D721Med (cell line): ENCODE data around the gene CROCC.
"Not testable (repeated sequence)": the region's sequence is repeated elsewhere in the genome, so short reads cannot be mapped to it uniquely, and the experiment has no call there.

ENCODE experiments used
- DNase-seq: peaks from one replicate; pipeline ENCODE4 v3.0.0; 2011; ENCODE audit warnings: low spot score; ENCODE audit not compliant: insufficient read length
- FAIRE-seq: peaks from 2 replicates; lab custom pipeline; 2011; peaks lifted over from hg19 to GRCh38; lab: Jason Lieb, UNC
- CTCF ChIP-seq: IDR thresholded peaks from 2 replicates; pipeline ENCODE4 v1.5.1; 2012; ENCODE audit warnings: mild to moderate bottlenecking, control low read depth; ENCODE audit not compliant: insufficient read depth; ENCODE audit errors: missing control alignments

Gene CROCC

GRCh38 chr1:16918371-16918770 is 3.4 kb upstream of the CROCC start:
- no peak for TF ChIP-seq CTCF
- DNase-seq, result no peak
- no peak for FAIRE-seq

GRCh38 chr1:16918936-16919665 is 2.6 kb upstream of the CROCC start:
- not testable (repeated sequence) for DNase-seq, FAIRE-seq

GRCh38 chr1:16920951-16921350 is 780 bp upstream of the CROCC start:
- TF ChIP-seq CTCF, result no peak
- FAIRE-seq (no peak), DNase-seq (no peak)

DNA sequence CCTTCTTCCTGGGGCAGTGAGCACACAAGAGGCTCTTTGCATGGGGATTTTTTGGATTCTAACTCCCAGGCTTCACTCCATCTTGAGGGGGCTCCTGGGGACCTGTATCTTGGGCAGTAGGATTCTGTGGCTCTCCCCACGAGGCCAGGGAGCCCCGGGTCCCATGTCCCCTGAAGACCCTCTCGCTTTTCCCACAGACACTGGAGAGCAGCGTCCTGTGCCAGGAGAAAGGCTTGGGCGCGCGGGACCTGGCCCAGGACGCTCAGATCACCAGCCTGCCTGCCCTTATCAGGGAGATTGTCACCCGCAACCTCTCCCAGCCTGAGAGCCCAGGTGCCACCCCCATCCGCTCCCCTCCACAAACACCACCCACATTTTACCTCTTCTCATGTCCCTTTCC is 735 bp downstream of the CROCC start:
- DNase-seq (no peak), FAIRE-seq (no peak)
- TF ChIP-seq CTCF, result no peak

DNA sequence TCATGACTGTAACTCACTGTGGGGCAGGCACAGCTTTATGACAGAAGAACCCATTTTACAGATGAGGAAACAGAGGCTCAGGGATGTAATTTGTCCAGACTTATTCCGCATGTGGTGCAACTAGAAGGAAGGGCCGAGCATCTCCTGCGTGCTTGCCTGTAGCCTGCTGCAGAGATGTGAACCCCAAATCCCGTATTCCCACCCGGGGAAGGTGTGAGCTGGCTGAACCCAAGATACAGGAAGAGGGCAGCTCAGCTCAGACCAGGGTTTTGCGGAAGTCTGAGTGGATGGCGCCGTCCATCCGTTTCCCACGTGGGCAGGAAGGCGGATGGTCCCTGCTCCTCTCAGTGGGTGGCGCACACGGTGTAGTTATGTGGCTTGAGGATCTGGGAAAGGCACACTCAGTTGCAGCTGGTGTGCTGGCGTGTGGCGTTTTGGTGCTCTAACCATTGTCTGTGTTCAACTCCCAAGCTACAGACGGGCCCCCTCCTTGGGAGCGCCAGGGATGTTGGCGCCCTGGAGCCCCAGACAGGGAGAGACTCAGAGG is 1.2 kb downstream of the CROCC start:
- no peak for FAIRE-seq
- no peak for DNase-seq
- no peak for TF ChIP-seq CTCF

GRCh38 chr1:16924216-16924918 is 2.6 kb downstream of the CROCC start:
- no peak for FAIRE-seq
- no peak for TF ChIP-seq CTCF
- no peak for DNase-seq

- DNase-seq (no peak), FAIRE-seq (no peak)
- no peak for TF ChIP-seq CTCF
Observed at GRCh38 chr1:16924919-16925477, 3.3 kb downstream of the CROCC start.
